Measurements from ENCODE around the gene JAZF1.

Gene JAZF1

DNA sequence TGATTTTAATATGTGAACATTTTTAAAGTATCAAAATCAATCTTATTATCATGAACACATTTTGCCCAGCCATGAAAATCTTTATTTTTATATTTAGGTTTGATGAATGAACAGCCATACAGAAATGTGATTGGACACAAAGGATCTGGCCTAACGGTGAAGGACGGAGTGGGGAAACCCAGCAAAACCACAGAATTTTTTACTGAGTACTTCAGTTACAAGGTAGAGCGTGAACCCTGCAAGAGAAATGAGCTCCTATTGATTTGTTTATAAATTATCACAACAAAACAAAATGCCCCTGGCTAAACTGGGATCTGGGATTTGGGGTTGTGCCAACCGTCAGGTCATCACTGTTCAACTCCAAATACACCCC, 118.8 kb downstream of the JAZF1 start:
- H3K4me3 ChIP-seq (IDR thresholded peaks at IDR 0.05; ENCODE audit: insufficient read depth, low read depth, low read length) = no peak overlapping the region
- H3K27me3 ChIP-seq (ENCODE audit: insufficient read depth, low read depth) = no peaks in the 10 kb centered on the region
- H4K20me1 ChIP-seq (ENCODE audit: insufficient read depth) = no peaks in the 10 kb centered on the region
- H3K79me2 ChIP-seq (ENCODE audit: insufficient read depth, low read depth) = no peaks in the 10 kb centered on the region
- H3K4me1 ChIP-seq (ENCODE audit: low read depth, poor library complexity, severe bottlenecking) = peaks cover 46% of the 10 kb centered on the region
- H3K27ac ChIP-seq = peak overlapping the region; percentile 44
- H3K36me3 ChIP-seq (ENCODE audit: insufficient read depth) = no peaks in the 10 kb centered on the region
- TF ChIP-seq, protein P1, sequence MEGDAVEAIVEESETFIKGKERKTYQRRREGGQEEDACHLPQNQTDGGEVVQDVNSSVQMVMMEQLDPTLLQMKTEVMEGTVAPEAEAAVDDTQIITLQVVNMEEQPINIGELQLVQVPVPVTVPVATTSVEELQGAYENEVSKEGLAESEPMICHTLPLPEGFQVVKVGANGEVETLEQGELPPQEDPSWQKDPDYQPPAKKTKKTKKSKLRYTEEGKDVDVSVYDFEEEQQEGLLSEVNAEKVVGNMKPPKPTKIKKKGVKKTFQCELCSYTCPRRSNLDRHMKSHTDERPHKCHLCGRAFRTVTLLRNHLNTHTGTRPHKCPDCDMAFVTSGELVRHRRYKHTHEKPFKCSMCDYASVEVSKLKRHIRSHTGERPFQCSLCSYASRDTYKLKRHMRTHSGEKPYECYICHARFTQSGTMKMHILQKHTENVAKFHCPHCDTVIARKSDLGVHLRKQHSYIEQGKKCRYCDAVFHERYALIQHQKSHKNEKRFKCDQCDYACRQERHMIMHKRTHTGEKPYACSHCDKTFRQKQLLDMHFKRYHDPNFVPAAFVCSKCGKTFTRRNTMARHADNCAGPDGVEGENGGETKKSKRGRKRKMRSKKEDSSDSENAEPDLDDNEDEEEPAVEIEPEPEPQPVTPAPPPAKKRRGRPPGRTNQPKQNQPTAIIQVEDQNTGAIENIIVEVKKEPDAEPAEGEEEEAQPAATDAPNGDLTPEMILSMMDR (conservative IDR thresholded peaks at IDR 0.05; ENCODE audit: low read depth, low read length) = no peak
- peak overlapping the region; percentile 26; the same call in 1 of the 2 replicates for H2AFZ ChIP-seq (ENCODE audit: low read depth)
- no peak overlapping the region for H3K9ac ChIP-seq
- peak overlapping the region; percentile 53 for H3K4me2 ChIP-seq

DNA sequence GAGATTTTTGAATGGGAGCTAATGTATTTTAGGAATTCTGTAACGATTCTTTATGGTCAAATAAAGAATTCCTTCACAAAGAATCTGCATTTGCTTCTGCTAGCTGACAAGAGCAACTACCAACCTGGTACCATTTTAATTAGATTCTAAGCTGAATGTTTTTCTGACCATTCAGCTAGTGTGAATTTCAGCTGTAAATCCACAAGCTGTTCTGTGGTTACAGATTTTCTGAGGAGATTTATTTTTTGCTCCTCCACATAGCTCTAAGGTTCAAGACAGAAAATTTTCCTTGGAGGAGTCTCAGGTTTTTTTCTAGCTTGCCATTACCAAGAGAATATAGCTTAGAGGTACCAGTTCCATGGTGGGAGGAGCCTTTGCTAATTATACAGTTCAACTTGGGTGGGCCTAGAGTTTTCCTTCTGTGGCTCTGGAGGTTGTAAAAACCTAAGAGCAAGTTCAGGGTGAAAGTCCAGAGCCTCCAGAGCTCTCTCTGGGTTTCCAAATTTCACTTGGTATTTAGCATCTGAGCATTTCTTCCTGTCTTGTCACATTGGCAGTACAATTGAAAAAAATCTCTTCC, 120.1 kb downstream of the JAZF1 start:
- Histone ChIP-seq H3K9ac (no peak overlapping the region), H3K4me2 (peak overlapping the region; percentile 53), H3K27me3 (ENCODE audit: insufficient read depth, low read depth) (no peaks in the 10 kb centered on the region), H3K4me3 (IDR thresholded peaks at IDR 0.05; ENCODE audit: insufficient read depth, low read depth, low read length) (no peak overlapping the region), H3K36me3 (ENCODE audit: insufficient read depth) (no peaks in the 10 kb centered on the region), H3K4me1 (ENCODE audit: low read depth, poor library complexity, severe bottlenecking) (peaks cover 46% of the 10 kb centered on the region), H3K79me2 (ENCODE audit: insufficient read depth, low read depth) (no peaks in the 10 kb centered on the region), H2AFZ (ENCODE audit: low read depth) (no peak overlapping the region), H3K27ac (no peak overlapping the region), H4K20me1 (ENCODE audit: insufficient read depth) (no peaks in the 10 kb centered on the region)
- TF ChIP-seq, protein P1 (conservative IDR thresholded peaks at IDR 0.05; ENCODE audit: low read depth, low read length) = no peak

DNA sequence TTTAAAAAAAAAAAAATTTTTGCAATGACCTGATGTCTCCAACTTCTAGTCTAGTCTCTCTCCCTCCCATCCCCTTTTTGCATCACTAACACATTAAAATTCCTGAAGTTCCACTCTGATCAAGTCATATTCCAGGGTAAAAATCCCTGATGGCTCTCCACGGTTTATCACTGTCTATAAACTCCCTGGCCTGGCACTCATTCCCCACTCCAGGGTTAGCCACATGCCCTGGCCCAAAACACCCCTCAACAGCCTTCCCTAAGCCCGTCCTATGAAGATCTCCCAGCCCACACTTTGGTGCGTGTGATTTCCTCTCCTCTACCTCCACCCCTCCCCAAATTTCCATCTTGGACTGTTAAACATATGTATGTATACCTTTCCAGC, 125.4 kb downstream of the JAZF1 start:
- no peaks in the 10 kb centered on the region for H4K20me1 ChIP-seq (ENCODE audit: insufficient read depth)

DNA sequence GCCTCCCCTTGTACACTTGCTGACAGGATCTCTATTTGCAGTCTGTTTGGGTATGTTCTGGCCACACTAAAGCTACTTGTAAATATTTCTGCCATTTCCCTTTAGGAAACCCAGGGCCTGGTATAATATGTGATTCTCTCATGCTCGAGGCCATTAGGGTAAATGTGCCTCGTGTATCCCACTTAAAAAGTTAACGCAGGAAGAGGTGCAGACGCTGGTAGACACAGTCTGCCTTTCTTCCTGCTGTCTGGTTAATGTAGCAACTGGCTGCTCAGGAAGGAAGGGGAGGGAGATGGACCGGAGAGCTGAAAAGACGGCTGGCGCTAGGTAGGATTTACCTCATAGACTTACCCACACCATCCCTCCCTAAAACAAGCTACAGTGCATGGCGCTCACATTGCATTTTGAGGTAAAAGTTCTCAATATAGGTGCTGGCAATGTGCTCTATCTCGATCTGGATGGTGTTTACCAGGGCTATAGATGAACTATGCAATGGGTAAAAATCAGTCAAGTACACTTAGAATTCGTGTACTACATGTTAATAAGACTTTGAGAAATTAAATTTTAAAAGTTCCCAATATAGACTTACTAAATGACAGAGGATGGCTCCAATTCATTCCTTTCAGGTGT, 125.9 kb downstream of the JAZF1 start:
- H4K20me1 ChIP-seq (ENCODE audit: insufficient read depth) = no peaks in the 10 kb centered on the region
- no peak overlapping the region for H3K9ac ChIP-seq
- TF ChIP-seq, protein P1 (conservative IDR thresholded peaks at IDR 0.05; ENCODE audit: low read depth, low read length) = no peak
- peaks cover 8% of the 10 kb centered on the region for H3K4me1 ChIP-seq (ENCODE audit: low read depth, poor library complexity, severe bottlenecking)
- no peak overlapping the region for H3K4me2 ChIP-seq
- no peaks in the 10 kb centered on the region for H3K36me3 ChIP-seq (ENCODE audit: insufficient read depth)
- no peaks in the 10 kb centered on the region for H3K27me3 ChIP-seq (ENCODE audit: insufficient read depth, low read depth)
- no peak overlapping the region for H2AFZ ChIP-seq (ENCODE audit: low read depth)
- H3K79me2 ChIP-seq (ENCODE audit: insufficient read depth, low read depth) = no peaks in the 10 kb centered on the region
- no peak overlapping the region for H3K4me3 ChIP-seq (IDR thresholded peaks at IDR 0.05; ENCODE audit: insufficient read depth, low read depth, low read length)
- H3K27ac ChIP-seq = no peak overlapping the region

More for the DNA sequence above, 125.4 kb downstream of the JAZF1 start:
- H3K4me2 ChIP-seq = no peak overlapping the region
- no peak overlapping the region for H3K27ac ChIP-seq
- H3K9ac ChIP-seq = no peak overlapping the region
- H3K79me2 ChIP-seq (ENCODE audit: insufficient read depth, low read depth) = no peaks in the 10 kb centered on the region
- H3K4me3 ChIP-seq (IDR thresholded peaks at IDR 0.05; ENCODE audit: insufficient read depth, low read depth, low read length) = no peak overlapping the region
- H2AFZ ChIP-seq (ENCODE audit: low read depth) = no peak overlapping the region
- TF ChIP-seq, protein P1 (conservative IDR thresholded peaks at IDR 0.05; ENCODE audit: low read depth, low read length) = no peak
- H3K27me3 ChIP-seq (ENCODE audit: insufficient read depth, low read depth) = no peaks in the 10 kb centered on the region
- H3K4me1 ChIP-seq (ENCODE audit: low read depth, poor library complexity, severe bottlenecking) = peaks cover 13% of the 10 kb centered on the region
- no peaks in the 10 kb centered on the region for H3K36me3 ChIP-seq (ENCODE audit: insufficient read depth)
